ES-I3 (cell line): ENCODE measurements around the gene ABCB10.
"Not testable (repeated sequence)": the region's sequence is repeated elsewhere in the genome, so short reads cannot be mapped to it uniquely, and the experiment has no call there.

Experiments used
- H3K36me3 ChIP-seq: 2 replicates; pipeline ENCODE4 v1.6.1; 2013; ENCODE audit warnings: mild to moderate bottlenecking, low read length, control low read depth, moderate library complexity; ENCODE audit not compliant: insufficient read depth
- H3K4me1 ChIP-seq: 2 replicates; pipeline ENCODE4 v1.6.1; 2013; ENCODE audit warnings: mild to moderate bottlenecking, control low read depth, low read length; ENCODE audit not compliant: insufficient read depth
- H3K9ac ChIP-seq: 2 replicates; pipeline ENCODE4 v1.6.1; 2013; ENCODE audit warnings: low read depth, mild to moderate bottlenecking, low read length, moderate library complexity
- H3K9me3 ChIP-seq: 2 replicates; pipeline ENCODE4 v1.6.1; 2013; ENCODE audit warnings: mild to moderate bottlenecking, low read length, moderate library complexity; ENCODE audit not compliant: control insufficient read depth, insufficient read depth

Gene ABCB10

GRCh38 chr1:229560124-229560523 is 1.6 kb upstream of the ABCB10 start:
- not testable (repeated sequence) for H3K9me3 ChIP-seq, H3K36me3 ChIP-seq, H3K9ac ChIP-seq
- H3K4me1 ChIP-seq, result peaks cover 18% of the 10 kb centered on the region

GRCh38 chr1:229559336-229559801 is 862 bp upstream of the ABCB10 start:
- Histone ChIP-seq H3K9ac (peak overlapping the region; percentile 63), H3K4me1 (peaks cover 19% of the 10 kb centered on the region)
- not testable (repeated sequence) for H3K9me3 ChIP-seq, H3K36me3 ChIP-seq

- H3K9ac ChIP-seq, result peak overlapping the region; percentile 63
Measured at GRCh38 chr1:229557913-229558414, 543 bp downstream of the ABCB10 start.

GRCh38 chr1:229557200-229557850 is 1.2 kb downstream of the ABCB10 start:
- Histone ChIP-seq H3K36me3 (no peaks in the 10 kb centered on the region), H3K9ac (peak overlapping the region; percentile 63), H3K4me1 (peaks cover 7% of the 10 kb centered on the region; the same call in 1 of the 2 replicates), H3K9me3 (no peaks in the 10 kb centered on the region)

More at GRCh38 chr1:229557913-229558414, 543 bp downstream of the ABCB10 start:
- H3K9me3 ChIP-seq, result no peaks in the 10 kb centered on the region
- H3K36me3 ChIP-seq, result no peaks in the 10 kb centered on the region
- peaks cover 11% of the 10 kb centered on the region for H3K4me1 ChIP-seq

GRCh38 chr1:229554886-229555621 is 3.5 kb downstream of the ABCB10 start:
- H3K9ac ChIP-seq, result no peak overlapping the region
- H3K9me3 ChIP-seq, result no peaks in the 10 kb centered on the region
- no peaks in the 10 kb centered on the region for H3K36me3 ChIP-seq
- H3K4me1 ChIP-seq, result peaks cover 4% of the 10 kb centered on the region; the same call in 1 of the 2 replicates

GRCh38 chr1:229553621-229554130 is 4.8 kb downstream of the ABCB10 start:
- no peak overlapping the region for H3K9ac ChIP-seq
- H3K36me3 ChIP-seq, result no peaks in the 10 kb centered on the region
- no peaks in the 10 kb centered on the region for H3K9me3 ChIP-seq
- peaks cover 4% of the 10 kb centered on the region; the same call in 1 of the 2 replicates for H3K4me1 ChIP-seq

GRCh38 chr1:229552732-229553131 is 5.8 kb downstream of the ABCB10 start:
- peaks cover 4% of the 10 kb centered on the region; the same call in 1 of the 2 replicates for H3K4me1 ChIP-seq
- H3K9me3 ChIP-seq, result no peaks in the 10 kb centered on the region
- no peaks in the 10 kb centered on the region for H3K36me3 ChIP-seq
- no peak overlapping the region for H3K9ac ChIP-seq

- no peak overlapping the region for H3K9ac ChIP-seq
- no peaks in the 10 kb centered on the region for H3K9me3 ChIP-seq
- peaks cover 4% of the 10 kb centered on the region; the same call in 1 of the 2 replicates for H3K4me1 ChIP-seq
- H3K36me3 ChIP-seq, result no peaks in the 10 kb centered on the region
Measured at GRCh38 chr1:229550812-229551567, 7.5 kb downstream of the ABCB10 start.

GRCh38 chr1:229547542-229547941 is 11.0 kb downstream of the ABCB10 start:
- H3K9ac ChIP-seq, result no peak overlapping the region
- no peaks in the 10 kb centered on the region for H3K36me3 ChIP-seq
- H3K4me1 ChIP-seq, result no peaks in the 10 kb centered on the region
- H3K9me3 ChIP-seq, result no peaks in the 10 kb centered on the region

GRCh38 chr1:229544587-229544986 is 13.9 kb downstream of the ABCB10 start:
- Histone ChIP-seq H3K9ac (no peak overlapping the region), H3K4me1 (no peaks in the 10 kb centered on the region), H3K9me3 (no peaks in the 10 kb centered on the region), H3K36me3 (no peaks in the 10 kb centered on the region)

GRCh38 chr1:229539863-229540506 is 18.5 kb downstream of the ABCB10 start:
- Histone ChIP-seq H3K36me3 (no peaks in the 10 kb centered on the region; the same call in 1 of the 2 replicates), H3K9ac (no peak overlapping the region), H3K4me1 (no peaks in the 10 kb centered on the region), H3K9me3 (no peaks in the 10 kb centered on the region)

GRCh38 chr1:229538945-229539344 is 19.6 kb downstream of the ABCB10 start:
- no peaks in the 10 kb centered on the region; the same call in 1 of the 2 replicates for H3K36me3 ChIP-seq
- no peak overlapping the region for H3K9ac ChIP-seq
- no peaks in the 10 kb centered on the region for H3K9me3 ChIP-seq
- H3K4me1 ChIP-seq, result no peaks in the 10 kb centered on the region

GRCh38 chr1:229537894-229538293 is 20.6 kb downstream of the ABCB10 start:
- Histone ChIP-seq H3K9me3 (no peaks in the 10 kb centered on the region), H3K36me3 (no peaks in the 10 kb centered on the region; the same call in 1 of the 2 replicates), H3K9ac (no peak overlapping the region), H3K4me1 (no peaks in the 10 kb centered on the region)

GRCh38 chr1:229536982-229537381 is 21.5 kb downstream of the ABCB10 start:
- Histone ChIP-seq H3K9me3 (no peaks in the 10 kb centered on the region), H3K36me3 (no peaks in the 10 kb centered on the region; the same call in 1 of the 2 replicates), H3K4me1 (no peaks in the 10 kb centered on the region), H3K9ac (no peak overlapping the region)
